ENCODE results near the gene BABAM2.

DNA sequence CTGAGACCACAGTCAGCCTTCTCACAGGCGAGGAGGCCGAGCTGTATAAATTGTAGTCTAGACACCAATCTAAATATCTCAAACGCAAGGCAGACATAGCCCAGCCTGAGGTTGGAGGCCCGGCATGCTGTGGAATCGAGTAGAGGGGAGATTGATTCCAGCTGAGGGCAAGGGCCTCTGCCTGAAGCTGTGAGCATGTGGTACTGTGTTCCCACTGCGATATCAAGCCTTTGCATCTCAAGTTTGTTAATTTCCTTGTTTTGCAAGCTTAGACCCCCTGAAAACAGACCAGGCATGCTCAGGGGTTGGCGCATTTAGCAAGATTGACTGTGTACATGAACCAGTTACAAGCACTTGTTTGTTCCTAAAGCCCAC is 437.0 kb downstream of the BABAM2 start:
- TF ChIP-seq, protein P1, sequence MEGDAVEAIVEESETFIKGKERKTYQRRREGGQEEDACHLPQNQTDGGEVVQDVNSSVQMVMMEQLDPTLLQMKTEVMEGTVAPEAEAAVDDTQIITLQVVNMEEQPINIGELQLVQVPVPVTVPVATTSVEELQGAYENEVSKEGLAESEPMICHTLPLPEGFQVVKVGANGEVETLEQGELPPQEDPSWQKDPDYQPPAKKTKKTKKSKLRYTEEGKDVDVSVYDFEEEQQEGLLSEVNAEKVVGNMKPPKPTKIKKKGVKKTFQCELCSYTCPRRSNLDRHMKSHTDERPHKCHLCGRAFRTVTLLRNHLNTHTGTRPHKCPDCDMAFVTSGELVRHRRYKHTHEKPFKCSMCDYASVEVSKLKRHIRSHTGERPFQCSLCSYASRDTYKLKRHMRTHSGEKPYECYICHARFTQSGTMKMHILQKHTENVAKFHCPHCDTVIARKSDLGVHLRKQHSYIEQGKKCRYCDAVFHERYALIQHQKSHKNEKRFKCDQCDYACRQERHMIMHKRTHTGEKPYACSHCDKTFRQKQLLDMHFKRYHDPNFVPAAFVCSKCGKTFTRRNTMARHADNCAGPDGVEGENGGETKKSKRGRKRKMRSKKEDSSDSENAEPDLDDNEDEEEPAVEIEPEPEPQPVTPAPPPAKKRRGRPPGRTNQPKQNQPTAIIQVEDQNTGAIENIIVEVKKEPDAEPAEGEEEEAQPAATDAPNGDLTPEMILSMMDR (IDR thresholded peaks at IDR 0.05), result no peak
- no peak for TF ChIP-seq EZH2phosphoT487 (IDR thresholded peaks at IDR 0.05)
- TF ChIP-seq EZH2 (IDR thresholded peaks at IDR 0.05), result no peak

Measured in neural progenitor cell (in vitro differentiated cells).